ENCODE results near the gene GNG7. TPM values are rescaled to one million over a fixed set of nuclear protein-coding genes. Genes with fewer than 3 reads are reported as not detected.

GNG7 gene
- 10 to 100 TPM in 5 of 9 donors, 1 to 10 TPM in 3, under 1 TPM in 1; 0.83 to 16.5 (median 10.1) TPM for total RNA-seq
- polyA plus RNA-seq, result 1 to 10 TPM; 2.9 to 7.8 (median 5.1) TPM
- long read RNA-seq, donor 1, full-length matches to known transcripts, result 1 of 1 reads
- long read RNA-seq, donor 1, partial matches to known transcripts, result 0 of 1 reads
- long read RNA-seq, donor 1, other reads (novel, unspliced or antisense), result 0 of 1 reads
- long read RNA-seq, donor 2, result 0 reads
- long read RNA-seq, donor 3, full-length matches to known transcripts, result 1 of 1 reads
- long read RNA-seq, donor 3, partial matches to known transcripts, result 0 of 1 reads
- long read RNA-seq, donor 3, other reads (novel, unspliced or antisense), result 0 of 1 reads
- long read RNA-seq, donor 4, full-length matches to known transcripts, result 7 of 9 reads
- long read RNA-seq, donor 4, partial matches to known transcripts, result 0 of 9 reads
- long read RNA-seq, donor 4, other reads (novel, unspliced or antisense), result 2 of 9 reads
- long read RNA-seq, donor 5, full-length matches to known transcripts, result 25 of 33 reads
- long read RNA-seq, donor 5, partial matches to known transcripts, result 0 of 33 reads
- long read RNA-seq, donor 5, other reads (novel, unspliced or antisense), result 8 of 33 reads
- long read RNA-seq, donor 6, full-length matches to known transcripts, result 3 of 4 reads
- long read RNA-seq, donor 6, partial matches to known transcripts, result 0 of 4 reads
- long read RNA-seq, donor 6, other reads (novel, unspliced or antisense), result 1 of 4 reads
- long read RNA-seq, donor 7, result 0 reads
- long read RNA-seq, donor 8, full-length matches to known transcripts, result 2 of 2 reads
- long read RNA-seq, donor 8, partial matches to known transcripts, result 0 of 2 reads
- long read RNA-seq, donor 8, other reads (novel, unspliced or antisense), result 0 of 2 reads
- long read RNA-seq, donor 9, full-length matches to known transcripts, result 2 of 2 reads
- long read RNA-seq, donor 9, partial matches to known transcripts, result 0 of 2 reads
- long read RNA-seq, donor 9, other reads (novel, unspliced or antisense), result 0 of 2 reads
- long read RNA-seq, donor 10, result 0 reads

DNA sequence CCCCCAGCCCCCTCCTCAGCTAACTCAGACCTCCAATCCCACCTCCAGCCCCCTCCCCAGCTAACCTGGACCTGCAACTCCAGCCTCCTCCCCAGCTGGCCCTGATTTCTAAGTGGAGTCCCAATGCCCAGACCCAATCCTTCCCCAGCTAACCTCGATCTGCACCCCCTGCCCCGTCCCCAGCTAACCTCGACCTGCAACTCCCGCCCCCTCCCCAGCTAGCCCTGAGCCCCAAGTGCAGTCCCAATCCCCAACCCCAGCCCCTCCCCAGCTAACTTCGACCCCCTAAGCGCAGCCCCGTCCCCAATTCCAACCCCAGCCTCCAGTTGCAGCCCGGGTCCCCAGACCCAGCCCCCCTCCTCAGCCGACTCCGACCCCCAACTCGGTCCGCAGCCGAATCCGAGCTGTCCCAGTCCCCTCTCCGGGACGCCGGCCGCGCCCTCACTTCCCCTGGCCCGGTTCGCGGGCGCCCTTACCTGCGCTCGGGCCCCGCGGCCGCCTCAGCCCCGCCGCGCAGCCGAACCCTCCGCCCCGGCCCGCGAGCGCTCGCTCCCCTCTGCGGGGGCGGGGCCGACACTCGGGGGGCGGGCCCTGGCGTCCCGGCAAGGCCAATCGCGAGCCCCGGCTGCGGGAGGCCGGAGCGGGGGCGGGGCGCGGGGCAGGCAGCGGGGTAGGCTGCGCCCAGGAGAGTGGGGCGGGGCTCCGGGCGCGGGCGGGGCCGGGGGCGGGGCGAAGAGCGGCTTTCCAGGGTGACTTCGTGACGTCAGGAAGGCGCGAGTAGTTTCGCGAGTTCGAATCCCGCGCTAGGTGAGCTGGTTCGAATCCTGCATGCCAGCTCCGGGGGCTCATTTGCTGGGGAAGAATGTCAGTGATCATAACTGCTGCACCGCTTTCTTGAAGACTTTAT, at the start of gene GNG7:
GNG7 (minus strand) TSS at position 525 of the 907 bp plus-strand sequence. CDS start 182,006 bp downstream, outside the sequence.
- whole genome bisulfite sequencing, 4 donors, result 3 to 16% (median 7%) methylated on average over 6 to 77 of the region's 77 CpGs
- no peaks in the 10 kb centered on the region for H3K9me3 ChIP-seq (replicated peaks in 1 of 3)

GRCh38 chr19:2751438-2751830, 48.9 kb upstream of the GNG7 start:
- H3K27ac ChIP-seq, result no peak overlapping the region
- H3K4me1 ChIP-seq (replicated peaks in 1 of 2), result no peaks in the 10 kb centered on the region
- H3K9me3 ChIP-seq (replicated peaks in 1 of 3), result no peaks in the 10 kb centered on the region
- TF ChIP-seq, protein P1, sequence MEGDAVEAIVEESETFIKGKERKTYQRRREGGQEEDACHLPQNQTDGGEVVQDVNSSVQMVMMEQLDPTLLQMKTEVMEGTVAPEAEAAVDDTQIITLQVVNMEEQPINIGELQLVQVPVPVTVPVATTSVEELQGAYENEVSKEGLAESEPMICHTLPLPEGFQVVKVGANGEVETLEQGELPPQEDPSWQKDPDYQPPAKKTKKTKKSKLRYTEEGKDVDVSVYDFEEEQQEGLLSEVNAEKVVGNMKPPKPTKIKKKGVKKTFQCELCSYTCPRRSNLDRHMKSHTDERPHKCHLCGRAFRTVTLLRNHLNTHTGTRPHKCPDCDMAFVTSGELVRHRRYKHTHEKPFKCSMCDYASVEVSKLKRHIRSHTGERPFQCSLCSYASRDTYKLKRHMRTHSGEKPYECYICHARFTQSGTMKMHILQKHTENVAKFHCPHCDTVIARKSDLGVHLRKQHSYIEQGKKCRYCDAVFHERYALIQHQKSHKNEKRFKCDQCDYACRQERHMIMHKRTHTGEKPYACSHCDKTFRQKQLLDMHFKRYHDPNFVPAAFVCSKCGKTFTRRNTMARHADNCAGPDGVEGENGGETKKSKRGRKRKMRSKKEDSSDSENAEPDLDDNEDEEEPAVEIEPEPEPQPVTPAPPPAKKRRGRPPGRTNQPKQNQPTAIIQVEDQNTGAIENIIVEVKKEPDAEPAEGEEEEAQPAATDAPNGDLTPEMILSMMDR (IDR thresholded peaks at IDR 0.05), result no peak
- no peak for TF ChIP-seq POLR2A (IDR thresholded peaks at IDR 0.05)
- WGBS, 4 donors, result 83 to 91% (median 86%) methylated on average over 11 to 21 of the region's 21 CpGs
- intact Hi-C loops (cut with DNase I), result loop anchor here in 1 of 2 donors (5.0 kb wide), 1 partner anchor 99 kb away; no protein-coding TSS in a partner anchor
- peaks cover 0 to 16% of the 10 kb centered on the region in 2 donors for H3K36me3 ChIP-seq (replicated peaks in 1 of 2)
- no peak overlapping the region for H3K4me3 ChIP-seq
- no peaks in the 10 kb centered on the region for H3K27me3 ChIP-seq
- DNase-seq, result no peak

More for the DNA sequence above, at the start of gene GNG7:
- H3K36me3 ChIP-seq (replicated peaks in 1 of 2), result no peaks in the 10 kb centered on the region
- peak; percentile 92 to 98 (median 96) for DNase-seq
- intact Hi-C loops (cut with DNase I), result no loop called here
- no peaks in the 10 kb centered on the region for H3K27me3 ChIP-seq
- H3K4me3 ChIP-seq, result peak within 1 kb of the TSS in 2 of 4 donors; percentile 49 to 95
- peak within 1 kb of the TSS in 2 of 5 donors; percentile 47 to 68 for H3K27ac ChIP-seq
- TF ChIP-seq, protein P1 (IDR thresholded peaks at IDR 0.05), result no peak
- TF ChIP-seq POLR2A (IDR thresholded peaks at IDR 0.05), result peak; percentile 65 to 74
- peaks cover 4 to 9% of the 10 kb centered on the region in 2 donors for H3K4me1 ChIP-seq (replicated peaks in 1 of 2)

DNA sequence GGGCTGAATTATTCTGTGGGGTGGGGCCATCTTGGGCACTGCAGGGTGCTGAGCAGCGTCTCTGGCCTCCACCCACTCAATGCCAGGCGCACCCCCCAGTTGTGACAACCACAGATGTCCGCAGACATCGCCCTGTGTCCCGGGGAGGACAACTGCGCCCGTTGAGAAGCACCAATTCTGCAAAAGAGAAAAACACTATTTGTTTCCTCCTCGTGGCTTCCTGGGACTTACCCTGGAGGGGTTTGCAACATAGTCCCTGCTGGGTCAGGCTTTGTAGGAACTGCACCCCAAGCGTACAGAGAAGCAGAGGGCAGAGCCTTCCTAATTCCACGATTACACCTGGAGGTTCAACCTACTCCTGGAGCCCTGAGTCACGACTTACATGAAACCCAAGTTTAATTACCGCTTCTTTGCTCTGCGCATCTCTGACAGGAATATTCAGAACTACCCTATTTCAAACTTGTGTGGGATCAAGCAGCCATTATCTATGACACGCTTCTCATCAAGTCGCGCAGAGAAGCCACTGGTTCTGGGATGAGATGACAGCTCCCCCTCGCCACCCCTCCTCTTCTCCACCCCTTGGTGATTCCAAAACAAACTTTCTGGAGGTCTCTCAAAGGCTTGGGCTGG, 48.4 kb upstream of the GNG7 start:
- intact Hi-C loops (cut with DNase I), result loop anchor here in 1 of 2 donors (5.0 kb wide), 1 partner anchor 99 kb away; no protein-coding TSS in a partner anchor
- 69 to 71% (median 70%) methylated on average over 16 to 17 of the region's 17 CpGs for WGBS, 4 donors
- H3K9me3 ChIP-seq (replicated peaks in 1 of 3), result no peaks in the 10 kb centered on the region
- no peak for DNase-seq
- H3K36me3 ChIP-seq (replicated peaks in 1 of 2), result peaks cover 0 to 14% of the 10 kb centered on the region in 2 donors
- H3K27me3 ChIP-seq, result no peaks in the 10 kb centered on the region
- TF ChIP-seq, protein P1 (IDR thresholded peaks at IDR 0.05), result no peak
- TF ChIP-seq POLR2A (IDR thresholded peaks at IDR 0.05), result no peak
- no peaks in the 10 kb centered on the region for H3K4me1 ChIP-seq (replicated peaks in 1 of 2)
- H3K27ac ChIP-seq, result no peak overlapping the region
- no peak overlapping the region for H3K4me3 ChIP-seq

All from adrenal gland (tissue), 19 donors.